ENCODE results near the gene KIF3A.

KIF3A gene

DNA sequence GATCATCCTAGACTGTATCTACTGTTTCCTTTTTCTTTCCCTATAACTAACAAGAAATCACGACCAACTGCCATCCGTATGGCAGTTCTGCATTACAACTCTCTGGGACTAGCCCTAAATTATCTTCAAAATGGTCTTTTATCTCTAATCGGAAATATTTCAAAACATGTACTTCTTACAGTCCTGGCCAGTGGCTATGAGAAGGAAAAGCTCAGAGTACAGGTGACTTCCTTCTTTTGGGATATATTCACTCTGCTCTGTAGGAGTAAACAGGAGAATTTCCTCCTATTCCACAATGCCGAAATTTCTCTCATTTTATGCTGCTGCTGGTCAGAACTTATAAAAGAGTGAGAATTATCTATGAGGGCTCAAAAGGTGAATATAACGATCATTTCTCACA, 41.5 kb upstream of the KIF3A start:
- peaks cover 57% of the 10 kb centered on the region for H3K4me1 ChIP-seq (ENCODE audit: low read depth, poor library complexity, severe bottlenecking)
- H3K4me2 ChIP-seq = peak overlapping the region; percentile 64; the same call in 1 of the 2 replicates
- H4K20me1 ChIP-seq (ENCODE audit: insufficient read depth) = no peaks in the 10 kb centered on the region
- H3K4me3 ChIP-seq (IDR thresholded peaks at IDR 0.05; ENCODE audit: insufficient read depth, low read depth, low read length) = no peak overlapping the region
- no peaks in the 10 kb centered on the region for H3K36me3 ChIP-seq (ENCODE audit: insufficient read depth)
- no peak overlapping the region for H3K27ac ChIP-seq
- TF ChIP-seq, protein P1, sequence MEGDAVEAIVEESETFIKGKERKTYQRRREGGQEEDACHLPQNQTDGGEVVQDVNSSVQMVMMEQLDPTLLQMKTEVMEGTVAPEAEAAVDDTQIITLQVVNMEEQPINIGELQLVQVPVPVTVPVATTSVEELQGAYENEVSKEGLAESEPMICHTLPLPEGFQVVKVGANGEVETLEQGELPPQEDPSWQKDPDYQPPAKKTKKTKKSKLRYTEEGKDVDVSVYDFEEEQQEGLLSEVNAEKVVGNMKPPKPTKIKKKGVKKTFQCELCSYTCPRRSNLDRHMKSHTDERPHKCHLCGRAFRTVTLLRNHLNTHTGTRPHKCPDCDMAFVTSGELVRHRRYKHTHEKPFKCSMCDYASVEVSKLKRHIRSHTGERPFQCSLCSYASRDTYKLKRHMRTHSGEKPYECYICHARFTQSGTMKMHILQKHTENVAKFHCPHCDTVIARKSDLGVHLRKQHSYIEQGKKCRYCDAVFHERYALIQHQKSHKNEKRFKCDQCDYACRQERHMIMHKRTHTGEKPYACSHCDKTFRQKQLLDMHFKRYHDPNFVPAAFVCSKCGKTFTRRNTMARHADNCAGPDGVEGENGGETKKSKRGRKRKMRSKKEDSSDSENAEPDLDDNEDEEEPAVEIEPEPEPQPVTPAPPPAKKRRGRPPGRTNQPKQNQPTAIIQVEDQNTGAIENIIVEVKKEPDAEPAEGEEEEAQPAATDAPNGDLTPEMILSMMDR (conservative IDR thresholded peaks at IDR 0.05; ENCODE audit: low read depth, low read length) = no peak
- no peak overlapping the region for H2AFZ ChIP-seq (ENCODE audit: low read depth)
- no peaks in the 10 kb centered on the region for H3K27me3 ChIP-seq (ENCODE audit: insufficient read depth, low read depth)
- H3K9ac ChIP-seq = no peak overlapping the region
- no peaks in the 10 kb centered on the region; the same call in 1 of the 2 replicates for H3K79me2 ChIP-seq (ENCODE audit: insufficient read depth, low read depth)

DNA sequence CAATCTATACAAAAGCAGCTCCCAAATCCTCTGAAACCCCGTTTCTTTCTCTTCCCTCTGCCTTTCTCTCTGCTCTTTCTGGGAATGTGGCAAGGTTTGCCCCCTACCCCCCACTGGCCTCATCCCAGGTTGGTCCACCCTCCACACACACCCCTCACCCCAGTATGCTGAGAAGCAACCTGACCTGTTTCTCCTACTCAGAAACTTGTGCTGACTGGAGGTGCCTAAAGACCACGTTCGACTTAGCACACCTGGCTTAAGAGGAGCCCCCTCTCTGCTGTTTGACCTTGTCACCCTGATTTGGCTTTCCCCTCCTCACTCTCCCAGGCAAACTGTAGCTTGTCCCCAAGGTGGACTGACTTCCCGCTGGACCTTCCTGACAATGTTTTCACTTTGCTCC, 40.8 kb upstream of the KIF3A start:
- no peaks in the 10 kb centered on the region for H3K36me3 ChIP-seq (ENCODE audit: insufficient read depth)
- no peaks in the 10 kb centered on the region; the same call in 1 of the 2 replicates for H3K79me2 ChIP-seq (ENCODE audit: insufficient read depth, low read depth)
- H3K9ac ChIP-seq = no peak overlapping the region
- H3K4me2 ChIP-seq = peak overlapping the region; percentile 64
- H3K4me1 ChIP-seq (ENCODE audit: low read depth, poor library complexity, severe bottlenecking) = peaks cover 53% of the 10 kb centered on the region
- TF ChIP-seq, protein P1 (conservative IDR thresholded peaks at IDR 0.05; ENCODE audit: low read depth, low read length) = no peak
- no peaks in the 10 kb centered on the region for H3K27me3 ChIP-seq (ENCODE audit: insufficient read depth, low read depth)
- no peak overlapping the region for H3K27ac ChIP-seq
- H4K20me1 ChIP-seq (ENCODE audit: insufficient read depth) = no peaks in the 10 kb centered on the region
- no peak overlapping the region for H3K4me3 ChIP-seq (IDR thresholded peaks at IDR 0.05; ENCODE audit: insufficient read depth, low read depth, low read length)
- peak overlapping the region; percentile 92 for H2AFZ ChIP-seq (ENCODE audit: low read depth)

DNA sequence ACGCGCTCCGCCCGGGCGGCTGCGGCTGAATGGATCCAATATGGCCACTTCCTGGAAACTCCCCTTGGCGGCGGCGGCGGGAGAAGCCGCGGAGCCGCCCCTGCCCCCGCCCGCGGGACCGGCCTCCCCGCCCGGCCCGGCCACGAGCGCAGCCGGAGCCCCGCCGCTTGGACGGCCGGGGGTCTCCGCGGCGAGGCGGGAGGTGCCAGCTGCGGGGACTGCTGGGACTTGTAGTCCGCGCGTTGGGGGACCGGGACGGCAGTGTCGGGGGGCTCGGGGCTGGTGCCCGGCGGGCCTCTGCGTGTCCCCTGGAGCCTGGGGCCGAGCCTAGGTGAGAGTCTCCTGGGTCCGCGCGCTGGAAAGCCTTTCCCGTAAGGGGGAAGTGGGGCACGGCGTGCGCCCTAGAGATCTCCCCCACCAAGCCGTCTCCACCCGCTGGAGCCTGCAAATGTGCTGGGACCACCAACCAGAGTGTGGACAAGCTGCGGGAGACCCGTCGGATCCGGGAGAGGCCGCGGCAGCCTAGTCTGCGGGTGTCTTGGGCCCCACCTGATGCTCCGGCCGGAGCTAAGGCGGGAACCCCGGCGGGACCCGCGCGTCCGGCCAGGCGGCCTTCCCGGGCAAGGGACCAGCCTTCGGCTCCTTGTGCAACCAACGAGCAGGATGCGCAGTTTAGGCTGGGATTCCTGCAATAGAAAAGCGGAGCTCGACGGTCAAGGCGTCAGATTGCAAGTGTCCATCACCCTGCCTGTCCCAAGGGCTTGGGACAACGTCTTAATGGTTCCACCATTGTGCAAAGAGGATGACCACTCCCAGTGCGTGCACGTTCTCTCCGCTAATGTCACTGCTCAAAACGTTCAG, 40.1 kb upstream of the KIF3A start, which contains the start of gene SEPTIN8:
TSS of gene SEPTIN8 (minus strand) at position 31 of the 861 bp plus-strand sequence. CDS start 102 bp downstream, outside the sequence.
- Histone ChIP-seq H3K27me3 (ENCODE audit: insufficient read depth, low read depth) (no peaks in the 10 kb centered on the region), H3K36me3 (ENCODE audit: insufficient read depth) (no peaks in the 10 kb centered on the region), H4K20me1 (ENCODE audit: insufficient read depth) (no peaks in the 10 kb centered on the region), H3K4me1 (ENCODE audit: low read depth, poor library complexity, severe bottlenecking) (peaks cover 55% of the 10 kb centered on the region), H3K4me3 (IDR thresholded peaks at IDR 0.05; ENCODE audit: insufficient read depth, low read depth, low read length) (no peak within 1 kb of the TSS), H3K79me2 (ENCODE audit: insufficient read depth, low read depth) (no peaks in the 10 kb centered on the region; the same call in 1 of the 2 replicates), H3K27ac (peak within 1 kb of the TSS; percentile 41; the same call in 1 of the 2 replicates), H2AFZ (ENCODE audit: low read depth) (peak within 1 kb of the TSS; percentile 92), H3K4me2 (peak within 1 kb of the TSS; percentile 64), H3K9ac (peak within 1 kb of the TSS; percentile 93)
- TF ChIP-seq, protein P1 (conservative IDR thresholded peaks at IDR 0.05; ENCODE audit: low read depth, low read length) = no peak

DNA sequence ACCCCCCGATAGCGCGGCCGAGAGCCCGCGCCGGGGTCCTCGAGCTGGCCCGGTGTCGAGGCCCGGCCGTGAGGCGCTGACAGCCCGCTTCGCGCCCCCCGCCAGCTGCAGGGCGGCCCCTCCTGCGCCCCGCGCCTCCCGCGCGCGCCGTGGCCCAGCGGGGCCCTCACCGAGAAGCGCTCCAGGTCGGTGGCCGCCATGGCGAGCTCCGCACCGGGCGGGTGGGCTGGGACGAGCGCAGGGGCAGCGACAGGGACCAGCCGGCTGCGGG, 39.5 kb upstream of the KIF3A start:
- Histone ChIP-seq H3K27ac (no peak overlapping the region), H3K79me2 (ENCODE audit: insufficient read depth, low read depth) (peaks cover 3% of the 10 kb centered on the region; the same call in 1 of the 2 replicates), H3K4me3 (IDR thresholded peaks at IDR 0.05; ENCODE audit: insufficient read depth, low read depth, low read length) (no peak overlapping the region), H3K9ac (peak overlapping the region; percentile 93), H4K20me1 (ENCODE audit: insufficient read depth) (no peaks in the 10 kb centered on the region), H2AFZ (ENCODE audit: low read depth) (peak overlapping the region; percentile 92; the same call in 1 of the 2 replicates), H3K36me3 (ENCODE audit: insufficient read depth) (no peaks in the 10 kb centered on the region), H3K4me1 (ENCODE audit: low read depth, poor library complexity, severe bottlenecking) (peaks cover 55% of the 10 kb centered on the region), H3K4me2 (peak overlapping the region; percentile 57; the same call in 1 of the 2 replicates), H3K27me3 (ENCODE audit: insufficient read depth, low read depth) (no peaks in the 10 kb centered on the region)
- TF ChIP-seq, protein P1 (conservative IDR thresholded peaks at IDR 0.05; ENCODE audit: low read depth, low read length) = no peak
